GM21423 (cell line): ENCODE results near the gene HYAL2.
A peak's percentile ranks its signal among the peaks of the same experiment; 100 is the strongest.
"Not testable (repeated sequence)": the region's sequence is repeated elsewhere in the genome, so short reads cannot be mapped to it uniquely, and the experiment has no call there.

ENCODE experiments used
- ATAC-seq: cut with Tn5 transposase; IDR thresholded peaks from one replicate; pipeline ENCODE4 v1.9.1; 2021; ENCODE audit warnings: mild to moderate bottlenecking, moderate library complexity; ENCODE audit not compliant: unreplicated experiment

HYAL2 gene

GRCh38 chr3:50272911-50273688, 49.4 kb downstream of the HYAL2 start:
- peak; percentile 65 for ATAC-seq

- ATAC-seq, result not testable (repeated sequence)
Observed at GRCh38 chr3:50272538-50272910, 50.0 kb downstream of the HYAL2 start.

- ATAC-seq, result no peak
Observed at GRCh38 chr3:50271314-50271936, 51.1 kb downstream of the HYAL2 start.

GRCh38 chr3:50270422-50271224, 51.9 kb downstream of the HYAL2 start:
- no peak for ATAC-seq

- no peak for ATAC-seq
Observed at GRCh38 chr3:50269977-50270413, 52.5 kb downstream of the HYAL2 start.

GRCh38 chr3:50269460-50269859, 53.1 kb downstream of the HYAL2 start:
- no peak for ATAC-seq

GRCh38 chr3:50268703-50269451, 53.7 kb downstream of the HYAL2 start, which contains the start of gene SEMA3B:
SEMA3B (plus strand) TSS chr3:50269147; CDS start chr3:50269241, 94 bp downstream.
- no peak for ATAC-seq

GRCh38 chr3:50268276-50268675, 54.3 kb downstream of the HYAL2 start:
- ATAC-seq, result no peak
